GM21723 (cell line): ENCODE data around the gene PLPPR3.

Experiments
- ATAC-seq: cut with Tn5 transposase; IDR thresholded peaks from one replicate; pipeline ENCODE4 v1.9.1; 2021; ENCODE audit warnings: mild to moderate bottlenecking, moderate library complexity; ENCODE audit not compliant: unreplicated experiment

The PLPPR3 gene, protein sequence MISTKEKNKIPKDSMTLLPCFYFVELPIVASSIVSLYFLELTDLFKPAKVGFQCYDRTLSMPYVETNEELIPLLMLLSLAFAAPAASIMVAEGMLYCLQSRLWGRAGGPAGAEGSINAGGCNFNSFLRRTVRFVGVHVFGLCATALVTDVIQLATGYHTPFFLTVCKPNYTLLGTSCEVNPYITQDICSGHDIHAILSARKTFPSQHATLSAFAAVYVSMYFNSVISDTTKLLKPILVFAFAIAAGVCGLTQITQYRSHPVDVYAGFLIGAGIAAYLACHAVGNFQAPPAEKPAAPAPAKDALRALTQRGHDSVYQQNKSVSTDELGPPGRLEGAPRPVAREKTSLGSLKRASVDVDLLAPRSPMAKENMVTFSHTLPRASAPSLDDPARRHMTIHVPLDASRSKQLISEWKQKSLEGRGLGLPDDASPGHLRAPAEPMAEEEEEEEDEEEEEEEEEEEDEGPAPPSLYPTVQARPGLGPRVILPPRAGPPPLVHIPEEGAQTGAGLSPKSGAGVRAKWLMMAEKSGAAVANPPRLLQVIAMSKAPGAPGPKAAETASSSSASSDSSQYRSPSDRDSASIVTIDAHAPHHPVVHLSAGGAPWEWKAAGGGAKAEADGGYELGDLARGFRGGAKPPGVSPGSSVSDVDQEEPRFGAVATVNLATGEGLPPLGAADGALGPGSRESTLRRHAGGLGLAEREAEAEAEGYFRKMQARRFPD

DNA sequence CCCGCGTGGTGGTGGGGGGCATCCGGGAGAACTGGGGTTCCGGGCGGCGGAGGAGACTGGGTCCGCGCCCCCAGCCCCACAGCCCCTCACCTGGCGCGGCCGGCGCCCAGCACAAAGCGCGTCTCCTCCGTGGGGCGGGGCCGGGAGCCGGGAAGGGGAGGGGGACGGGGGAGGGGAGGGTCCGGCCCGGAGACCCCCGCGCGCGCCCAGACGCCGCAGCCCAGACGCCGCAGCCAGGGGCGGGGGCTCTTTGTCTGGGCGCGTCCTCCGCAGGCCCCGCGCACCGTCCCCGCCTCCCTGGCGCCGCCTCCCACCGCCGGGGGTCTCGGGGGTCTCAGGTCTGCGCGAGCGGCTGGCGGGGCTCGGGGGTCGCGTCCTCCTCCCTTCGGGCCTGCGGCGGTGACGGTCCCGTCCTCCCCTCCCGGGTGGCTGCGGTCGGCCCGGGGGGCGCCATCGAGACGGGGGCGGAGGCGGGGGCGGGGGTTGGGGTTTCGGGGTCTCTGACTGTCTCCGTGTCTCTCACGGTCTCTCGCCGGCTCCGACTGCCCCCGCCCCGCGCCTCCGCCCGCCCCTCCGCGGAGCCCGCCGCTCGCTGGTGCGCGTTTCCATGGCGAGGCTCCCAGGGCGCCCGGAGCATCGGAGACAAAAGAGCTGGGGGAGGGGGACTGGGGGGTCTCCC is at the start of gene PLPPR3:
Gene PLPPR3, minus strand, starts transcription at position 131 of the 679 bp plus-strand sequence. CDS start 396 bp downstream, outside the sequence.
- ATAC-seq: no peak

DNA sequence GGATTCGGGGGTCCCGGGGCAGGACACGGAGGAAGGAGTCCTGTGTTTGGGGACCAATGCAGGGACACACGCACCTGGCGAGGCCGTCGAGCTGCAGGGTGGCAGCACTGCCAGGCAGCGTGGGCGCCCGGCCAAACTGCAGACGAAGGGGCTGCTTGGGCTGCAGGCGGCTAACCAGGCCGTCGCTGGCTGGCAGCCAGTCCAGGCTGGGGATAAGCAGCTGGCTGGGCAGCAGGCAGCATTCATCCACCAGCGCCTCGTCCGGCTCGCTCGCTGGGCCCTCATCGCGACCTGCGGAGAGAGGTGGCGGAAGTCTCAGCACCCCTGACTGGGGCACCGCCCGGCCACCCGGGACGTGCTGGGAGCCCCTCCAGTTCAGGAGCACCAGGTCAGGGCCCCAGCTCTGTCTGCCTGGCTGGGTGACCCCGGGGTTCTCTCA is 49.2 kb upstream of the PLPPR3 start:
- no peak for ATAC-seq

DNA sequence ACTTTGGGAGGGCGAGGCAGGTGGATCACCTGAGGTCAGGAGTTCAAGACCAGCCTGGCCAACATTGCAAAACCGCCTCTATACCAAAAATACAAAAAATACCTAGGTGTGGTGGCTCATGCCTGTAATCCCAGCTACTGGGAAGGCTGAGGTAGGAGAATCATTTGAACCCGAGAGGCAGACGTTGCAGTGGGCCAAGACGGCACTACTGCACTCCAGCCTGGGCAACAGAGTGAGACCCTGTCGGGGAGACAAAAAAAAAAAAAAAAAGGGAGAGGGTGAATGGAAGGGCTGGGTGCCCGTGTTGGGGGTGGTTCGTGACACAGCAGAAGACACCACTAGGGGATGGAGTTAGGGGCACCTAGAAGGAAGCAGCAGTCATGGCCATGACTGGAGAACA is 48.6 kb upstream of the PLPPR3 start:
- no peak for ATAC-seq

DNA sequence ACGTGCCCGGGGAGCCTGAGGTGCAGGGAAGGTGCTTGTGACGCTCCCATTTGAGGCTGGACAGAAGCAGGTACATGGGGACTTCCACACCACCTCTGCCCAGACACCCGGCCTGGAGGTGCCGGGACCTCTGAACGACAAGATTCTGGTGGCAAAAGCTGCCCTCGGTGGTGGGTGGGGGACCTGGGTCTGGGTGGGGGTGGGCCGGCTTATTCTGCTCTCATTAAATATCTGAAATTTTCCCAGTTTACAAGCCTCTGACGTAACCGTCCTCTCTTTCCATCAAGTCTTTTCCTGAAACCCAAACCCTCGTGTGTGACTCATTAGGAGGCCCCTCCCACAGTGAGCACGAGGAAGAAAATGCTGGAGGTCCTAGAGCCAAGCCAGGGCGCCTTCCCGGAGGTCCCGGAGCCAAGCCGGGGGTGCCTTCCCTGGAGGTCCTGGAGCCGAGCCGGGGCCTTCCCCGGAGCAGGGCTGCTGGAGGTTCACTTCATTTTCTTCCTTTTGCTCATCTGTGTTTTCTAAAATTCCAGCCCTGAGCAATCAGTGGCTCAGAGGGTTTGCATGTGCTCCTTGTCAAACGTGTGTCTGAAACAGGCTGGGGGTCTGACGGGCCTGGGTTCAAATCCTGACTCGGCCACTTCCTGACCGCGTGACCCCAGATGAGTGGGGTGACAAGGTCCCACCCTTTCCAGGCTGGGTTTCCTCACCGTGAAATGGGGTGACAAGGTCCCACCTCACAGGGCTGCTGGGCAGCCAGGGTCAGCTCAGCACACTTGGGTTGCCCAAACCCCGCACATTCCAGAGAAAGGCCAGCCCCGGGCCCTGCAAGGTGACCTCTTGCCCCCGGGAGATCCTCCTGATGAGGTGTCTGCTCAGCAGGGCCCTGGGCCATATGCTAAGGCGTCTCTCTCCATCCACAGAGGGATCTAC is 47.8 kb upstream of the PLPPR3 start:
- no peak for ATAC-seq

DNA sequence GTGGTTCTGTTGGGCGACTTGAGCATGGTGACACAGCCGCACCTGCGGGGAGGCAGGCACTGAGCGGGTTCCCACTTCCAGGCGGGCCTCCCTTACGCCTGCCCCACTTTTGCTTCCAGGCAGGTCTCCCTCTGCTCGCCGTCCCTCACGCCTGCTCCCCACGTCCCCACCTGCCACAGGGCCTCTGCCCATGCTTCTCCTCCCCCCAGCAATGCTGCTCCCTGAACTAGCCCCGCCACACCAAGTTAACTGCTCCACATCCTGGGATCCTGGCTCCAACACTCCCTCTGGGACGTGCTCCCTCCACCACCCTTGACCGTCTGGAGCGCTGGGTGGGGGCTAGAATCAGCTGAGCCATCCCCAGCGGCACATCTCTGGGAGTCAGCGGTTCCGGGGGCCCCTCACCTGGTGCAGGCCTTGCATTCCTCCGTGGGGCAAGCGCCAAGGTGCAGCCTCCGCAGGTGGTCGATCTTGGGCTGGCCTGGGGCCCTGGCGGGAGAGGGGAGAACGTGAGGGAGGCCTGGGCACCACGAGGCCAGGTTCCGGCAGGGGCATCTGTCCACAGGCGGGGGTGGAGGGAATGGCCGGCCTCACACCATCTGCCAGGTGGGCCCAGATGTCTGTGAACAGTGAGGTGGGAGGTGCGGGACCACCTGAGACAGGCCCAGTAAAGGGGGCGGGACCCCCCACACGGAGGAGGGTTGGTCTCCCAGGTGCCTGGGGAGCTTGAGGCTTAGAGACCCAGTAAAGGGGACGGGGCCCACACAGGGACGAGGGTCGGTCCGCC is 46.9 kb upstream of the PLPPR3 start:
- ATAC-seq: no peak

DNA sequence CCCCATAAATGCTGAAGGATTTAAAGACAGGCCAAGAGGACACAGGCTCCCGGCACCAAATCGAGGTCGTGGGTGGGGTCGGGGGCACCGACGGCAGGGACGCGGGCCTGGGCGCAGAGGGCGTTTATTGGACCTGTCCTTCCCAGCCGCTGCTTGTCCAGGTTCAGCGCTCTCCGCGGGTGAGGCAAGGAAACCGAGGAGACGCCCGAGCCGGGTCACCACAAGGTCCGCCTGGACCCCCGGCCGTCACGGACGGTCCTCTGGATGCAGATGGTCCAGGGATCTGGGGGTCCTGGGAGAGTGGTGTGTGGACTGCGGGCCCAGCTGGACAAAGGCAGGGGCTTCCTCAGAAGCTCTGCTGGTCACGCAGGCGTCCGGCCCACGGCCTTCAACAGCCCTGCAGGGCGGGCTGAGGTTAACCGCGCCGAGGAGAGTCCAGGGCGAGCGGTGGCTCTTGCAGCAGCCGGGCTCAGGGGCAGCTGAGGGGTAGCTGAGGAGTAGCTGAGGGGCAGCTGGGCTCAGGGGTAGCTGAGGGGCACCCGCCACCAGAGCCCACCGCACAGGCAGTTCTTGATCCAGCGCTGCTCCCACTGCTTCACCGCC is 46.2 kb upstream of the PLPPR3 start:
- ATAC-seq: no peak

DNA sequence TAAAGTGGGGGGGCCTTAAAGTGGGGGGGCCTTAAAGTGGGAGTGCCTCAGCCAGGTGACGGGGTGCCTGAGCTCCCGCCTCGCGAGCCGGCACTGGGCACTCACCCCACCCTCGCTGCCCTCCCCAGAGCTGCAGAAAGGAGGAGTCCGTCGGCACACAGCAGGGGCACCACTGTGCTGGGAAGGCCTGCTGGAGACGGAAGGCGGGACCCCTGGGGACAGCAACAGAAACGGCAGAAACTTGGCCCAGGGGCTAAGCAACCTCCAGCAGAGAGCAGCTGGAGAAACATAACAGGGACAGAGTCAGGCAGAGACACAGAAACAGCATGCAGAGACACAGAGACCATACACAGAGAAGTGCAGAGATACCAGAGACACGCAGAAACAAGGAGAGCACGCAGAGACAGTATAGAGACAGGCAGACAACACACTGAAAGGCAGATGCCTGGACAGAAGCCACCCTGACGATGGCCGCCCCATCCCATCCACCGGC is 45.6 kb upstream of the PLPPR3 start:
- no peak for ATAC-seq

DNA sequence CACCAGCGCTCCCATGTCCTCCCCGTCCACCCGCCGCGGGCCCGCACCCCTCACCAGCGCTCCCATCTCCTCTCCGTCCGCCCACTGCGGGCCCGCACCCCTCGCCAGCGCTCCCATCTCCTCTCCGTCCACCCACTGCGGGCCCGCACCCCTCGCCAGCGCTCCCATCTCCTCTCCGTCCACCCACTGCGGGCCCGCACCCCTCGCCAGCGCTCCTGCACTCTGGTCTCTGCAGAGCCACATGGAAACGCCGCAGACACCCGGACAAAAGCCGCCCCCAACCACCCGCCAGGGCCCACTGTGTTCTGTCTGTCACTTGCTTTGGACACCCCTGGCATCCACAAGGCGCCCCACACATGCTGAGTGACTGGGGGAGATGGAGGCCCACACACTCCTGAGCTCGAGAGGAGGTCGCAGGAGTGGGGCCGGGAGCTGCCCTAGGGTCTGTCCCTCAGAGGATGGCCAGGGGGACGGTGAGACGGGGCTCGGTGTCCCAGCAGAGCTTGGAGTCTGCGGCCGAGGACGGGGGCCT is 45.1 kb upstream of the PLPPR3 start:
- no peak for ATAC-seq

DNA sequence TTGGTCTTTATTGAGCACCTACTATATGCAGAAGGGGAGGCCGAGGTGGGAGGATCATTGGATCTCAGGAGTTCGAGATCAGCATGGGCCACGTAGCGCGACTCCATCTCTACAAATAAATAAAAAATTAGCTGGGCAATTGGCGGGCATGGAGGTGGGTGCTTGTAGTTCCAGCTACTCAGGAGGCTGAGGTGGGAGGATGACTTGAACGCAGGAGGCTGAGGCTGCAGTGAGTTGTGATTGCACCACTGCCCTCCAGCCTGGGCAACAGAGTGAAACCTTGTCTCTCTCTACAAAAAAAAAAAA is 41.5 kb upstream of the PLPPR3 start:
- ATAC-seq: no peak

DNA sequence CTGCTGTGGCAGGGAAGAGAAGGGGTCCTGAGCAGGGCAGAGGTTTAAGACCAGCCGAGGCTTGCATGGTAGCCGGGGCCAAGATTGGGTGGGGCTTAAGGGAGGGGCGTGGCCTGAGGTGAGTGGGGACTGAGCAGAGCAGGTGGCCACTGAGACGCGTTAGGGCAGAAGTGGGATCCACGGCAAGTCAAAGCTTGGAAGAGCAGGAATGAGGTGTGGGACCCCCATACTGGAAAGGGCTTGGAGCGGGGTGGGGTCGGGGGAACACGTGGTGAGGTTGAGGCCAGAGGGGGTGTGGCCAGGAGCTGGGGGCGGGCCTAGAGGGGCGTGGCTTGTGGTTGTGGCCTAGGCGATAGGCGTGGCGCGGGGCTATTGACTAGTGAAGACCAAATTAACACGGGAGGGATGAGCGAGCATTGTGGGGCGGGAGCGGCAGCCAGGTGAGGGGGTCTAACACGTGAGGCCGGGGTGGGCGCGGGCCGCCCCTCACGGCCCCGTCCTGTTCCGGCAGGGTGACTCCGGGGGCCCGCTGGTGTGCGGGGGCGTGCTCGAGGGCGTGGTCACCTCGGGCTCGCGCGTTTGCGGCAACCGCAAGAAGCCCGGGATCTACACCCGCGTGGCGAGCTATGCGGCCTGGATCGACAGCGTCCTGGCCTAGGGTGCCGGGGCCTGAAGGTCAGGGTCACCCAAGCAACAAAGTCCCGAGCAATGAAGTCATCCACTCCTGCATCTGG is 41.0 kb upstream of the PLPPR3 start:
- no peak for ATAC-seq

DNA sequence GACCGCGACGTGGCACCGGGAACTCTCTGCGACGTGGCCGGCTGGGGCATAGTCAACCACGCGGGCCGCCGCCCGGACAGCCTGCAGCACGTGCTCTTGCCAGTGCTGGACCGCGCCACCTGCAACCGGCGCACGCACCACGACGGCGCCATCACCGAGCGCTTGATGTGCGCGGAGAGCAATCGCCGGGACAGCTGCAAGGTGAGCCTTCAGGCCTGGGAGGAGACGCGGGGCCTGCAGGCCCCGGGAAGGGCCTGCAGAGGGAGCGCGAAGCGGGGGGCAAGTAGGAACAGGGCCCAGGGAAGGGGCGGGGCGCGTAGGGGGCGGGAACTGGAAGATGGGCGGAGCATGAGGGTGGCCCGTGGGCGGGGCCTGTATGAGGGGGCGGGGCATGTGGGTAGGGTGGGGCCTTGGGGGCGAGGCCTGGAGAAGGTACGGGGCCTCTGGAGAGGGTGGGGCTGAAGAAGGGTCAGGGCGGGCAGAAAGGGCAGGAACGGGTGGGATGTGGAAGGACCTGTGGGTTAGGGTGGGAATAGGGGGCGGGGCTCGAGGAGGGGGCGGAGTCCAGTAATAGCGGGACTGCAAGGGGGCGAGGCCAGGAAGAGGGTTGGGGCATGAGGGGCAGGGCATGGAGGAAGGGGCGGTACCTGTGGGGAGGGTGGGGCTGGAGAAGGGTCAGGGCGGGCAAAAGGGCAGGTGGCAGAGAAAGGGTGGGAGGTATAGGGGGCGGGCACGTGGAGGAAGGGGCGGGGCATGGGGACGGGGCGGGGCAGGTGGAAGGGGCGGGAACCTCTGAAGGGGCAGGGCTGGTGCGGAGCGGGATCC is 40.2 kb upstream of the PLPPR3 start:
- ATAC-seq: no peak

DNA sequence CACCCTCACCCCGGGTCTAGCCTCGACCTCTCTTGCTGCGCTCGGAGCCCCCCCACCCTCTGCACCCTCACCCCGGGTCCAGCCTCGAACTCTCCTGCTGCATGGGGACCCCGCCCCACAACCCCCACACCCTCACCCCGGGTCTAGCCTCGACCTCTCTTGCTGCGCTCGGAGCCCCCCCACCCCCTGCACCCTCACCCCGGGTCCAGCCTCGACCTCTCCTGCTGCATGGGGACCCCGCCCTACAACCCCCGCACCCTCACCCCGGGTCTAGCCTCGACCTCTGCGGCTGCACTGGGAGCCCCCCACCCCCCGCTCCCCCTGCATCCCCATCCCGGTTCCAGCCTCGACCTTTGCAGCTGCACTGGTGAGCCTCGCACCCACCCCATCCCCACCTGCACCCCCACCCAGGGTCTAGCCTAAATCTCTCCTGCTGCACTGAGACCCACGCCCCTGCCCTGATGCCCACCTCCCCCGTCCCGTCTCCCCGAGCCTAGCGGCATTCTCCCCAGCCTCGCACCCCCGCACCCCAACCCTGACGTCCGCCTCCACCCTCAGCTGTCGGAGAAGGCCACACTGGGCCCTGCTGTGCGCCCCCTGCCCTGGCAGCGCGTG is 39.5 kb upstream of the PLPPR3 start:
- ATAC-seq: no peak

DNA sequence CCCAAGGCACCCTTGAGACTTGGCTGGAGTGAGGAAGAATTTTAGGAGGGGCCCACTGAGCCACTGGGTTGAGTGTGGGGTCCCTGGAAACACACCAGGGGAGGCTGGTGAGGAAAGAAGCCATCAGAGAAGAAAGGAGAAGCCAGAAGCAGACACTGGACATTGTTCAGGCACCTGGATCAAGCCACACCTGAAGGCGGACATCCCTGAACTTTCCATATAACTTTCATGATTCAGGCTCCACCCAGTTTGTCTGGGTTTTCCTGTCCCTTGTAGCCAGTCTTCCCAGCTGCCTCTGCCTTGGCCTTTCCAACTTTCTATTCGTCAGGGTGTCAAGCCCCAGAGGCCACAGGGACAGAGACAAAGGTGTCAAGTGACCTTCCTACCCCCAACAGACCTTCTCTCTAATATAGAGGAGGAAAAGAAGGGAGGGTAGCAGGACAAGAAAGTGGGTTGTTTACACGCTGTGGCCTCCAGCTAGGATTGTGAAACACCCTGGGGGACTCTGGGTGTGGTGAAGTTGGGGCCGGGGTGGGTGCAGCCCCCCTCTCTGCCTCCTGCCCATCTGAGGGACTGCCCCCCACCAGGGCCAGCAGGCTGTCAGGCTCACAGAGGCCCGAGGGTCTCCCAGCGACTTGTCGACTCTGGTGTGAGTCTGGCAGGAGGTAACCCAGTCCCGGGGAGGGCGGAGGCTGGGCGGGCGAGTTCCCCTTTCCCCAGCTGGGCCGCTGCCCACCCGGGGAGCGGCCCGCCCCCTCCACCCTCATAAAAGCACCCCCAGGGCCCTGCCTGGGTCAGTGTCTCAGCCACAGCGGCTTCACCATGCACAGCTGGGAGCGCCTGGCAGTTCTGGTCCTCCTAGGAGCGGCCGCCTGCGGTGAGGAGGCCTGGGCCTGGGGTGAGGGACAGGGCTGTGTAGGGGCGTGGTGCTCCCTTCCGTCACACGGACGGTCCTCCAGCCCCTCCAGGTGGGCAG is 37.4 kb upstream of the PLPPR3 start, which contains the start of gene CFD:
Gene CFD, plus strand, starts transcription at position 797 of the 976 bp plus-strand sequence. Its CDS starts 26 bp downstream, at position 823.
- ATAC-seq: no peak

DNA sequence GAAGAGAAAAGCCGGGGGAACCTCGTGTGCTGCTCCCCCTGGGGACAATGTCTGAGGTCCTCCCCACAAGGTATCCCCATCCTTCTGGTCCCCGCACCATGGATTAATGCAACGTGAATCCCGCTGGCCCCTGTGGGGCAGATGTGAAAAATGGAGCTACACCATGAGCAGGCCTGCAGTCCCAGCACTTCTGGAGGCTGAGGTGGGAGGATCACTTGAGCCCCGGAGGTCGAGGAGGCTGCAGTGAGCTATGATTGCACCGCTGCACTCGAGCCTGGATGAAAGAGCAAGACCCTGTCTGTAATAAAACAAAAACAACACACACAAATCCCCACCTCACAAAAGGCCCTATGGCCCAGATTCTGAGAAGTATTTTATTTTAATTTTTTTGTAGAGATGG is 36.5 kb upstream of the PLPPR3 start:
- no peak for ATAC-seq

DNA sequence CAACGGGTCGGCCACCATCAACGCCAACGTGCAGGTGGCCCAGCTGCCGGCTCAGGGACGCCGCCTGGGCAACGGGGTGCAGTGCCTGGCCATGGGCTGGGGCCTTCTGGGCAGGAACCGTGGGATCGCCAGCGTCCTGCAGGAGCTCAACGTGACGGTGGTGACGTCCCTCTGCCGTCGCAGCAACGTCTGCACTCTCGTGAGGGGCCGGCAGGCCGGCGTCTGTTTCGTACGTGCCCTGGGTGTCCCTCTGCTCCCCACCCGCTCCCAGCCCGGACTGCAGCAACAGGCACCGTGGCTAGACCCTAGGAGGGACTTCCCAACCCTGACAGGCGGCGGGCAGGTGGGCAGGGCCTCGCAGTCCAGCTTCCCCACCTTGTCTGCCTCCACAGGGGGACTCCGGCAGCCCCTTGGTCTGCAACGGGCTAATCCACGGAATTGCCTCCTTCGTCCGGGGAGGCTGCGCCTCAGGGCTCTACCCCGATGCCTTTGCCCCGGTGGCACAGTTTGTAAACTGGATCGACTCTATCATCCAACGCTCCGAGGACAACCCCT is 33.9 kb upstream of the PLPPR3 start:
- ATAC-seq: no peak

DNA sequence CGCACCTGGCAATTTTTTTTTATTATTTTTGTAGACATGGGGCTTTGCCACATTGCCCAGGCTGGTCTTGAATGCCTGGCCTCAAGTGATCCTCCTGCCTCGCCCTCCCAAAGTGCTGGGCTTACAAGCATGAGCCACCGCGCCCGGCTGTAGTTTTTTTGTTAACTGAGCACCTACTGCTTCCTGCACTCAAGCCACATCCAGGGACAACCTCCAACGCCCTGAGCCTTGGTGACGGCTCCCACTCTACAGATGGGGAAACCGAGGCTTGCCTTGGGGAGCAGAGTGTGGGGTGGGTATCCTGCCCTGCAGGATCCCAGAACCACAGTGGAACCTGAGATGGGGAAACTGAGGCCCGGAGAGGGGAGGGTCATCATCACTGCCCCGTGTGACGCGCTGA is 33.4 kb upstream of the PLPPR3 start:
- ATAC-seq: no peak
